Vagina (tissue), 2 donors: ENCODE data around the gene FRMD1. TPM values are rescaled to one million over a fixed set of nuclear protein-coding genes. Genes with fewer than 3 reads are reported as not detected.
A peak's percentile ranks its signal among the peaks of the same experiment; 100 is the strongest.

Experiments used
- DNase-seq, 2 donors: peaks; one replicate each; pipeline ENCODE4 v3.0.0-alpha.2; 2017; ENCODE audit errors: extremely low spot score in 2 of 2
- H3K27ac ChIP-seq: fragments of 200-600 bp; sonication (generic); one replicate; pipeline ENCODE4 v1.5.1; 2019
- H3K27me3 ChIP-seq: fragments of 200-600 bp; sonication (generic); one replicate; pipeline ENCODE4 v1.5.1; 2019
- H3K36me3 ChIP-seq, 2 donors: fragments of 200-600 bp; sonication (generic); one replicate each; pipeline ENCODE4 v1.5.1; 2017 to 2019
- H3K4me1 ChIP-seq: fragments of 200-600 bp; sonication (generic); one replicate; pipeline ENCODE4 v1.5.1; 2019
- H3K4me3 ChIP-seq, 2 donors: fragments of 200-600 bp; sonication (generic); 1 replicate in 1 of 2; 2 replicates in 1 of 2; pipeline ENCODE4 v1.5.1; 2016 to 2019
- H3K9me3 ChIP-seq: fragments of 200-600 bp; sonication (generic); one replicate; pipeline ENCODE4 v1.5.1; 2019
- CTCF ChIP-seq, 3 experiments: fragments of 450-650 bp in 2 of 3; fragments of 200-600 bp in 1 of 3; sonication (generic) in 1 of 3; IDR thresholded peaks; one replicate each; pipeline ENCODE4 v1.5.1; 2017 to 2019; ENCODE audit warnings: antibody characterized with exemption in 3 of 3, mild to moderate bottlenecking in 2 of 3, moderate library complexity in 2 of 3
- POLR2A ChIP-seq, 2 donors: fragments of 450-650 bp; IDR thresholded peaks; one replicate each; pipeline ENCODE4 v1.6.1; 2017; ENCODE audit warnings: antibody characterized with exemption in 2 of 2, mild to moderate bottlenecking in 2 of 2, moderate library complexity in 2 of 2
- POLR2AphosphoS5 ChIP-seq, 2 donors: sonication (generic); formaldehyde crosslinking; IDR thresholded peaks; one replicate each; pipeline ENCODE4 v1.9.0; 2017; ENCODE audit warnings: antibody characterized with exemption in 2 of 2, mild to moderate bottlenecking in 2 of 2, low read depth in 1 of 2; ENCODE audit not compliant: insufficient read depth in 1 of 2
- intact Hi-C: fragments of 100-400 bp; cut with DNase I; formaldehyde crosslinking; loops from one replicate; pipeline ENCODE4 v1.15.1; 2023
- total RNA-seq: library from RNA; depleted of rRNA; stranded (reverse); fragments of >200 nt; gene quantifications from one replicate; pipeline ENCODE4 v1.2.3, GENCODE V29; 2016

FRMD1 gene
- not detected for total RNA-seq

DNA sequence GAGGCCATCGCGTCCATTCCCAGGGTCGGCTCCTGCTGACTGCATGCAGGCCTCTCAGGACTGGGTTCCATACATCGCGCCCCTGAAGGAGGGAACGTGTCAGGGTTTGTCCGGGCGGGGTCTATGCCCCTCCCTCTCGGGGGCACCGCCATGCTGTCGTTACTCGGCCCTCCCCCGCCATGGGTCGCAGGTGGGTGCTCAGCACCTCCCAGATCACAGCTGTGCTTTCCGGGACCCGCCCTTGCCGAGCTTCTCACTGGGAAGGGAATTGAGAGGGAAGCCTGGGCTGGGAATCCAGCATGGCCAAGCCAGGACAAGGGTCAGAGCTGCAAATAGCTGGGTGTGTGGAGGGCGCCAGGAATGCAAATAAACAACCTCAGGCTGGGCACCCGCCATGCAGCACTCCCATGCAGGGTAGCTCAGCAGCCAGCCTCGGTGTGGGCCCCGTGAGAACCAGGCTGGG, at the start of gene FRMD1:
TSS of gene FRMD1 (minus strand) at position 270 of the 463 bp plus-strand sequence. CDS start at position 152, 118 bp downstream.
- TF ChIP-seq POLR2AphosphoS5 (IDR thresholded peaks at IDR 0.05; ENCODE audit: insufficient read depth in 1 of 2, low read depth in 1 of 2) = no peak
- TF ChIP-seq POLR2A (IDR thresholded peaks at IDR 0.05) = no peak
- Histone ChIP-seq H3K27me3 (no peaks in the 10 kb centered on the region), H3K4me3 (no peak within 1 kb of the TSS), H3K4me1 (peaks cover 5% of the 10 kb centered on the region), H3K36me3 (no peaks in the 10 kb centered on the region), H3K9me3 (no peaks in the 10 kb centered on the region), H3K27ac (no peak within 1 kb of the TSS)
- DNase-seq = no peak
- intact Hi-C loops = no loop called here

DNA sequence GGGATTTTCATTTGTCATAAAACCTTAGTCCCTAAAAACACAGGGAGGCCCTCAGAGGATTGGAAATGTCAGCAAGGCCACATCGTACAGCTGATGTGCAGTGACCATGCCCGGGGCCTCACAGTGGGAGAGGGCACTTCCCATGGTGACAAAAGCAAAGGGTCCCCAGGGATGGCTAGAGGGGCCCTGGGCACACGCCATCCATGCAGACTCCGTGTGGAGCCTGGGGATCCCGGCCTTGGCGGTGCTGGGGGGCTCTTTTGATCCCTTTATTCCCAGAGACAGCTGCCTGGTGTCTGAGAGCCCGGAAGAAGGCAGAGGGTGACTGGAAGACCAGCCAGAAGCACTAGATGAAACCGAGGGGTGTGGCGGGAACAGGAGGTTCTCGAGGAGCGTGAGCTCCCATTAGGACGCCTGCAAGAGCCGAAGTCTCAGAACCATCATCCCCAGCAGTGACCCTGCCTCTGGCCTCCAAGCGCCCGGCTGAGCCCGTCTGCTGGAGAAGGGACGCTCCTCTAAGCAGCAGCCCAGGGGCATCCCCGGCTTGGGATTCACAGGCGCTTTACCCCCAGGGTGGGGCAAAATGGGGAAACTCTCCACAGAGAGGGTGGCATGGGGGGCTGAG, 49.1 kb upstream of the FRMD1 start:
- Histone ChIP-seq H3K9me3 (no peaks in the 10 kb centered on the region), H3K27ac (no peak overlapping the region), H3K27me3 (no peaks in the 10 kb centered on the region), H3K4me1 (peaks cover 11% of the 10 kb centered on the region), H3K4me3 (no peak overlapping the region), H3K36me3 (no peaks in the 10 kb centered on the region)
- no peak for DNase-seq
- no peak for TF ChIP-seq POLR2A (IDR thresholded peaks at IDR 0.05)
- TF ChIP-seq CTCF (IDR thresholded peaks at IDR 0.05) = no peak
- no peak for TF ChIP-seq POLR2AphosphoS5 (IDR thresholded peaks at IDR 0.05; ENCODE audit: insufficient read depth in 1 of 2, low read depth in 1 of 2)
- intact Hi-C loops = no loop called here

DNA sequence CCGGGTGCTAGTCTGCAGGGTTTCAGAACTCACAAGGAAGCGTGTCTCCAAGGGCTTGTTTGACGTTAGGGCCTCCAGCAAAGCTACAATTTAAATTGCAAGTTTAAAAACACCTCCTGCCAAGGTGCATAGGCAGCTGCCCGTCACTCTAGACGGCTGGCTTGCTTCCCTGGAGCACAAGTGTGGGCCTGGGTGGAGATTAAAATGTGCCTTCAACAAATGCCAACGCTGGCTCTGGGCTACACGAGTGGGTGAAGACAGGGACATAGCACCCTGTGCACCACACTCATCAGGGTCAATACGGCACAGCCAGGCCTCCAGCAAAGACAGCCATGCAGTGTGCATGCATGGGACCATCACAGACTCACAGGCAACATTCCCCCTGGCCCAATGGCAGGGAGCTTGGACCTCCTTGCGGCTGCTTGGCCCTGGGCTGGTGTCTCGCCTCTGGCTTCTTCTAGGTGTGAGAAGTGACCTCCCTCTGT, 48.4 kb upstream of the FRMD1 start:
- intact Hi-C loops = no loop called here
- H3K27ac ChIP-seq = no peak overlapping the region
- DNase-seq = peak in 1 of 2 donors; percentile 83

GRCh38 chr6:168126566-168127383, 47.8 kb upstream of the FRMD1 start:
- H3K36me3 ChIP-seq = no peaks in the 10 kb centered on the region
- no peaks in the 10 kb centered on the region for H3K4me1 ChIP-seq
- no peak overlapping the region for H3K4me3 ChIP-seq
- H3K27me3 ChIP-seq = no peaks in the 10 kb centered on the region
- no peak overlapping the region for H3K27ac ChIP-seq
- H3K9me3 ChIP-seq = no peaks in the 10 kb centered on the region
- peak; percentile 75 to 96 for DNase-seq
- TF ChIP-seq POLR2A (IDR thresholded peaks at IDR 0.05) (no peak), POLR2AphosphoS5 (IDR thresholded peaks at IDR 0.05; ENCODE audit: insufficient read depth in 1 of 2, low read depth in 1 of 2) (no peak)
- intact Hi-C loops = no loop called here

More for the DNA sequence above, 48.4 kb upstream of the FRMD1 start:
- Histone ChIP-seq H3K27me3 (no peaks in the 10 kb centered on the region), H3K9me3 (no peaks in the 10 kb centered on the region), H3K4me3 (no peak overlapping the region), H3K36me3 (no peaks in the 10 kb centered on the region), H3K4me1 (peaks cover 6% of the 10 kb centered on the region)
- TF ChIP-seq CTCF (IDR thresholded peaks at IDR 0.05) = no peak
- no peak for TF ChIP-seq POLR2AphosphoS5 (IDR thresholded peaks at IDR 0.05; ENCODE audit: insufficient read depth in 1 of 2, low read depth in 1 of 2)
- TF ChIP-seq POLR2A (IDR thresholded peaks at IDR 0.05) = no peak

DNA sequence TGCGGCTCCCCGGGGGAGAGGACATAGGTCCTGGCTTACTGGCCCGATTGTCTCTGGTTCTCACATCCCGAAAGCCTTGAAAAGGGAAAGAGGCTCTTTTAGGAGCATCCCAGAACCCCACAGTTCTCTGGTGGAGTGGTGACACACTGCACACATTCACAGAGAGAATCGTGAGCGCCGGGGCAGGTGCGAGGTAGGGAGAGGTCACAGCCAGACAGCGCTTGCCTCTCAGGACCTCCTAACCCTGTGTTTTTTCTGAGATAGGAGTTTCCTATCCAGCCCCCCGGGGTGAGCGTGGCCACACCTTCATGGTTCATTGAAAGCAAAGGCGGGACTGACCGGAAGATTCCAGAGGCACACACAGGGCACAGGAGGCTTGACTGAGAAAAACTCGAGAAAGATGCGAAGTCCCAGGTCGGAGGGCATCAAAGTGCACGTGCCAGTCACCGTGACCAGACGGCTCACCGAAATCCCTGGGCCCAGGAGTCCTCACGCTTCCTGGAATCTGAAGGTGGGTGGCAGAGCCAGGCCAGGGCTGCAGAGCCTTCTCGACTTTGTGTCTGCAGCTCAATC, 46.5 kb upstream of the FRMD1 start:
- Histone ChIP-seq H3K9me3 (no peaks in the 10 kb centered on the region), H3K4me1 (no peaks in the 10 kb centered on the region), H3K36me3 (no peaks in the 10 kb centered on the region), H3K27me3 (no peaks in the 10 kb centered on the region), H3K4me3 (no peak overlapping the region), H3K27ac (no peak overlapping the region)
- intact Hi-C loops = no loop called here
- TF ChIP-seq POLR2A (IDR thresholded peaks at IDR 0.05) (no peak), CTCF (IDR thresholded peaks at IDR 0.05) (no peak), POLR2AphosphoS5 (IDR thresholded peaks at IDR 0.05; ENCODE audit: insufficient read depth in 1 of 2, low read depth in 1 of 2) (no peak)
- peak in 1 of 2 donors; percentile 62 for DNase-seq
